ELR (cell line): ENCODE results near the gene MNDA.
"Not testable (repeated sequence)": the region's sequence is repeated elsewhere in the genome, so short reads cannot be mapped to it uniquely, and the experiment has no call there.

ENCODE experiments used
- DNase-seq: peaks from one replicate; pipeline ENCODE4 v3.0.0-alpha.2; 2015; ENCODE audit warnings: low read depth

Gene MNDA

GRCh38 chr1:158838660-158839059, 7.5 kb downstream of the MNDA start:
- DNase-seq: no peak

- no peak for DNase-seq
Measured at GRCh38 chr1:158839566-158839965, 8.4 kb downstream of the MNDA start.

GRCh38 chr1:158840236-158840635, 9.1 kb downstream of the MNDA start:
- DNase-seq: no peak

- no peak for DNase-seq
Measured at GRCh38 chr1:158864595-158864994, 33.4 kb downstream of the MNDA start.

GRCh38 chr1:158870438-158870837, 39.3 kb downstream of the MNDA start:
- DNase-seq: not testable (repeated sequence)

DNA sequence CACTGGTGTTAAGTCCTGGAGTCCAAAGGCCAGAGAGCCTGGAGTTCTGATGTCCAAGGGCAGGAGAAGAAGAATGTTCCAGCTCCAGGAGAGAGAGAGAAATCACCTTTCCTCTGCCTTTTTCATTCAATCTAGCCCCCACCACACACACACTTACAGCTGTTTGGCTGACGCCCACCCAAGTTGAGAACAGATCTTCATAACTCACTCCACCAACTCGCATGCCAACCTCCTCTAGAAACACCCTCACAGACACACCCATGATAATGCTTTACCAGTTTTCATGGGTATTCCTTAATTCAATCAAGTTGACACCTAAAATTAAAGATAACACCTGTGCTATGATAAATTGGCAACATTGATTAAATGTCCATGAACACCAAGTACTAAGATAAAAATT, 42.0 kb downstream of the MNDA start:
- no peak for DNase-seq

DNA sequence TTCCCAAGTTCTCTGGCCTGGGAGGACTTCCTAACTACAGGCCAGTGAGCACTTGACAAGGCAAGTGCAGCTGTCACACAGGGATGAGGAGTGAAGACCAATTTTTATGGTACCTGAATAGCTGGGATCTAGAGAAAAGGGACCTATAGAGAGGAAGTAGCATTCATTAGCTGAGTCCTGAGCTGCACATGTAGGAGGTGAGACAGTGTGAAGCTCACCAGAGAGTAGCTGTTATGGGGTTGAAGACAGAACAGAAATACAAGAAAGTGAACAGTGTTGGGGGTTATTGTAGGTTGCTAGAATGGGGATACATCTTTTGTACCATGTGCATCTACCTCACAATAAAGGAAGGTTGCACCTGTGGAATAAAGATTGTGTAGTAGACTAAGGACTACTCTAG, 62.5 kb downstream of the MNDA start:
- DNase-seq: no peak

- DNase-seq: no peak
Measured at GRCh38 chr1:158898722-158899121, 67.6 kb downstream of the MNDA start.
